ENCODE data around the gene ERC1. TPM values are rescaled to one million over a fixed set of nuclear protein-coding genes. Genes with fewer than 3 reads are reported as not detected.
"Not testable (repeated sequence)": the region's sequence is repeated elsewhere in the genome, so short reads cannot be mapped to it uniquely, and the experiment has no call there.

ERC1 gene
- total RNA-seq, 4 donors from 2014 or later: 28.5 to 71.7 (median 38.5) TPM

DNA sequence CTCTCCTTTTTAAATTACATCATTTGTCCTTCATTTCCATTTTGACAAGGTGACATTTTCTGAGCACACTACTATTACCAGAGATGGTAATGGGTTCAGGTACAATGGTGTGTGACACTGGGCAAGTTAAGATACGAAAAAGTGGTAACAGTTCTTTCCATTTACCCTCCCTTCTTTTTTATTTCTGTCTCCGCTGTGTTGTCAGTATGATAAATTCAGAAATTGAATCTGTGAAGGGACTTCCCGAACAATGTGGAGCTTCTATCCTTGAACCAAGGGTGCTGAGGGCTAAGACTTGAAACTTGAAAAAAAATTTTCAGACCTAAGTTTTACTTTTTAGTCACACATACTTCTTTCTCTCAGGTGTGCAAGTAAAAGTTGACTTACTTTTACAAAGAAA is 103.7 kb downstream of the ERC1 start:
- Histone ChIP-seq H3K4me3 (no peak overlapping the region), H3K4me1 (peaks cover 2% of the 10 kb centered on the region), H3K9me3 (no peaks in the 10 kb centered on the region), H3K27ac (no peak overlapping the region), H3K27me3 (no peaks in the 10 kb centered on the region), H3K36me3 (no peaks in the 10 kb centered on the region)
- TF ChIP-seq EP300 (IDR thresholded peaks at IDR 0.05) (no peak), POLR2A (IDR thresholded peaks at IDR 0.05) (no peak), POLR2AphosphoS5 (IDR thresholded peaks at IDR 0.05) (no peak)
- TF ChIP-seq, protein P1, sequence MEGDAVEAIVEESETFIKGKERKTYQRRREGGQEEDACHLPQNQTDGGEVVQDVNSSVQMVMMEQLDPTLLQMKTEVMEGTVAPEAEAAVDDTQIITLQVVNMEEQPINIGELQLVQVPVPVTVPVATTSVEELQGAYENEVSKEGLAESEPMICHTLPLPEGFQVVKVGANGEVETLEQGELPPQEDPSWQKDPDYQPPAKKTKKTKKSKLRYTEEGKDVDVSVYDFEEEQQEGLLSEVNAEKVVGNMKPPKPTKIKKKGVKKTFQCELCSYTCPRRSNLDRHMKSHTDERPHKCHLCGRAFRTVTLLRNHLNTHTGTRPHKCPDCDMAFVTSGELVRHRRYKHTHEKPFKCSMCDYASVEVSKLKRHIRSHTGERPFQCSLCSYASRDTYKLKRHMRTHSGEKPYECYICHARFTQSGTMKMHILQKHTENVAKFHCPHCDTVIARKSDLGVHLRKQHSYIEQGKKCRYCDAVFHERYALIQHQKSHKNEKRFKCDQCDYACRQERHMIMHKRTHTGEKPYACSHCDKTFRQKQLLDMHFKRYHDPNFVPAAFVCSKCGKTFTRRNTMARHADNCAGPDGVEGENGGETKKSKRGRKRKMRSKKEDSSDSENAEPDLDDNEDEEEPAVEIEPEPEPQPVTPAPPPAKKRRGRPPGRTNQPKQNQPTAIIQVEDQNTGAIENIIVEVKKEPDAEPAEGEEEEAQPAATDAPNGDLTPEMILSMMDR (IDR thresholded peaks at IDR 0.05): no peak
- DNase-seq (ENCODE audit: low spot score in 2 of 2): no peak
- WGBS: 95% methylated on average over 3 of the region's 3 CpGs

DNA sequence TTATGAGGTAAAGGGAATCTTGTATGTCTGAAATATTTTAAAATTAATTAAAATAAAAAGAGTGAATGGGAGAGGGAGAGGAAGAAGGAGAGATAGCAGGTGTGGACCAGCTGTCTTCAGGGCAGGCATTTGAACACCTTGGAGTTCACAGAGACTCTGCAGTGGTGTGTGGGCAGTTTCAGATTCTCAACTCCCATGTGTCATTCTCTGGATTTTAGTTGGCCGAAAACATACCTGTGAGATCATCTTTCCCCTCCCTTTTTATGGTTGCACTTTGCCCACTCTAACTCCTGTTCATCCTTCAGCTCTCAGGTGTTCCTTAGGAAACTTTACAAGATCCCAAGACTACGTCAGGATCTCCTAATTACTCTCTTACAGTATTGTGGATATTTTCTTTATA is 108.1 kb downstream of the ERC1 start:
- Histone ChIP-seq H3K4me3 (no peak overlapping the region), H3K27ac (no peak overlapping the region), H3K4me1 (no peaks in the 10 kb centered on the region), H3K9me3 (no peaks in the 10 kb centered on the region), H3K36me3 (no peaks in the 10 kb centered on the region), H3K27me3 (no peaks in the 10 kb centered on the region)
- TF ChIP-seq POLR2A (IDR thresholded peaks at IDR 0.05): no peak
- no peak for TF ChIP-seq POLR2AphosphoS5 (IDR thresholded peaks at IDR 0.05)
- no peak for TF ChIP-seq EP300 (IDR thresholded peaks at IDR 0.05)
- TF ChIP-seq, protein P1 (IDR thresholded peaks at IDR 0.05): no peak
- no peak for DNase-seq (ENCODE audit: low spot score in 2 of 2)
- 89% methylated on average over 2 of the region's 2 CpGs for WGBS

DNA sequence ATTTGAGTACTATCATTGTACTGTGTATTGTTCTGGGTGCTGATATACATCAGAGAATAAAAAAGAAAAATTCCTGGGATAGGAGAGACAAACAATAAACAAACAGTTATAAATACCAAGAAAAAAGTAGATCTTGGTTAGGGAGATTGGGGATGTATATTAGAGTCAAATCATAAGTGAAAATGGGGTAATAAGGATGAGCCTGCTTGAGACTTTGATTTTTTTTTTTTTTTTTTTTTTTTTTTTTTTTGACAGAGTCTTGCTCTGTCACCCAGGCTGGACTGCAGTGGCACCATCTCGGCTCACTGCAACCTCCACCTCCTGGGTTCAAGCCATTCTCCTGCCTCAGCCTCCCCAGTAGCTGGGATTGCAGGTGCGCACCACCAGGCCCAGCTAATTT is 108.6 kb downstream of the ERC1 start:
- H3K27me3 ChIP-seq; DNase-seq (ENCODE audit: low spot score in 2 of 2); H3K4me1 ChIP-seq; H3K27ac ChIP-seq; H3K9me3 ChIP-seq; H3K36me3 ChIP-seq; H3K4me3 ChIP-seq: not testable (repeated sequence)
- whole genome bisulfite sequencing: 95% methylated on average over 2 of the region's 2 CpGs

DNA sequence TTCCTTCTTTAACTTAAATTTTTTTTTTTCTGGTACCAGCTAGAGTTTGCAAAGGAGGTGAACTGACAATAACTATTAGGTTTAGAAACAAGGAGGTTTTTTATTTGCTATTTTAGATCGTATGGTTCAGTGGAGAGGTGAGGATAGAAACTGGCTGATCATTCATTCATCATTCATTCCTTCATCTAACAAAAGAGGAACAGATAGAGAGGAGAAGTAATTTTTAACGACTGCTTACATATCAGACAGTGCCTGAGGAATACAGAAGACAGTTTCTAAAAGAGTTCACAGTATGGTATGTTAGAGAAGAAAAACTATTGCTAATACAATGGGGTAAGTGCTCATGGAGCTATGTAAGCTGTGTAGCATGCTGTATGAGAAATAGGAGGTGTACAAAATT is 111.1 kb downstream of the ERC1 start:
- TF ChIP-seq POLR2AphosphoS5 (IDR thresholded peaks at IDR 0.05) (no peak), POLR2A (IDR thresholded peaks at IDR 0.05) (no peak), EP300 (IDR thresholded peaks at IDR 0.05) (no peak)
- TF ChIP-seq, protein P1 (IDR thresholded peaks at IDR 0.05): no peak
- H3K27me3 ChIP-seq: no peaks in the 10 kb centered on the region

DNA sequence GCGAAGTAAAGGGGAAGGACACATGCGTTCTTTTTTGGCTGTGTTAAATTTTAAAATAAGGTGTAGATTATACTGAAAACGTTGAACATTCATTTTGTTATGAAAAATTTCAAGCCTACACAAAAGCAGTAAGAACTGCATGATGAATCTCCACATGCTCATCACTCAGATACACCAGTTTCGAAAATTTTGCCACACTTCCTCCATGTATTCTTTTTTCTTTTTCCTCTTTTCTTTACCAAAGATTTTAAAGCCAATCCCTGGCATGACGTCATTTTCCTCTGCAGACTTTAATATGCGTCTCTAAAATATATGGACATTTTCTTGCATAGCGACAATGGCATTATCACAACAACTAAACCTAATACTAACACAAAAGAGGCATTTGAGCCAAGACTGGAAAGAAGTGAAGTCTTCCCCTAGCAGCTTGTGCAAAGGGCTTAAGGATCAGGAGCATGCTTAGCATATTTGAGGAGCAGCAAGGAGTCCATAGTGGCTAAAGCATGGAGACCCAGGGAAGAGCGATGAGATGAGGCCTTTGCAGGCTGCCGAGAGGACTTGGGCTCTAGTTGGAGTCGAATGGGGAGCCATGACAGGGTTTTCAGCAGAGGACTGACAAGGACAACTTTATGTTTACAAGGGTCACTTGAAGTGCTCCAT is 111.9 kb downstream of the ERC1 start:
- TF ChIP-seq EP300 (IDR thresholded peaks at IDR 0.05) (no peak), POLR2A (IDR thresholded peaks at IDR 0.05) (no peak), POLR2AphosphoS5 (IDR thresholded peaks at IDR 0.05) (no peak)
- TF ChIP-seq, protein P1 (IDR thresholded peaks at IDR 0.05): no peak
- H3K4me1 ChIP-seq: no peaks in the 10 kb centered on the region
- H3K4me3 ChIP-seq: no peak overlapping the region
- no peaks in the 10 kb centered on the region for H3K9me3 ChIP-seq
- no peak for DNase-seq (ENCODE audit: low spot score in 2 of 2)
- no peak overlapping the region for H3K27ac ChIP-seq
- H3K36me3 ChIP-seq: no peaks in the 10 kb centered on the region
- H3K27me3 ChIP-seq: no peaks in the 10 kb centered on the region
- WGBS: 89% methylated on average over 10 of the region's 10 CpGs

More for the DNA sequence above, 111.1 kb downstream of the ERC1 start:
- Histone ChIP-seq H3K27ac (no peak overlapping the region), H3K4me1 (no peaks in the 10 kb centered on the region), H3K4me3 (no peak overlapping the region), H3K36me3 (no peaks in the 10 kb centered on the region), H3K9me3 (no peaks in the 10 kb centered on the region)
- no peak for DNase-seq (ENCODE audit: low spot score in 2 of 2)
- WGBS: 68% methylated on average over 2 of the region's 2 CpGs

DNA sequence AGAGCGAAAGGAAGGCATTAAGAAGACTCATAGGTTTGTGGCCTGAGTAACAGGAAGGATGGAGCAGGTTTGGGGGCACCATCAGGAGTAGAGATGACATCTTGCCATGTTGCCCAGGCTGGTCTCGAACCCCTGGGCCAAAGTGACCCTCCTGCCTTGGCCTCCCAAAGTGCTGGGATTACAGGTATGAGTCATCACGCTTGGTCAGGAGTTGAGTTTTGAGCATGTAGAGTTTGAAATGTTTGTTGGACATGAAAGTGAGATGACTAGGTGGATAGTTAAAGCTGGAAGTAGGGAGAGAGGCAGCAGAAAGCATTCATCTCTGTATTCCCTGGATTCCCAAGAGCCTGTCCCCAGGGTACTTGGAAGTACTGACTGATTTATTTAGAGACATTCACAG is 112.6 kb downstream of the ERC1 start:
- Histone ChIP-seq H3K27ac (no peak overlapping the region), H3K36me3 (no peaks in the 10 kb centered on the region), H3K27me3 (no peaks in the 10 kb centered on the region), H3K9me3 (no peaks in the 10 kb centered on the region), H3K4me3 (no peak overlapping the region), H3K4me1 (no peaks in the 10 kb centered on the region)
- no peak for DNase-seq (ENCODE audit: low spot score in 2 of 2)
- TF ChIP-seq POLR2A (IDR thresholded peaks at IDR 0.05) (no peak), POLR2AphosphoS5 (IDR thresholded peaks at IDR 0.05) (no peak)
- 98% methylated on average over 3 of the region's 3 CpGs for WGBS

Measured in suprapubic skin (tissue), 4 donors.